ENCODE results near the gene CDK4. TPM values are rescaled to one million over a fixed set of nuclear protein-coding genes. Genes with fewer than 3 reads are reported as not detected.

Gene CDK4
- total RNA-seq, 1 experiment from 2014 or later = 218 TPM

- H3K27me3 Mint-ChIP-seq (ENCODE audit: low read depth) = no peaks in the 10 kb centered on the region; the same call in 1 of the 2 replicates
- Histone ChIP-seq H4K8ac (replicated peaks; ENCODE audit: insufficient read length, low read depth, low read length) (no peak overlapping the region), H3K79me2 (ENCODE audit: insufficient read depth, low read length) (no peaks in the 10 kb centered on the region; the same call in 1 of the 2 replicates), H3K27ac (ENCODE audit: insufficient read length, low read depth, low read length) (no peak overlapping the region), H3K23me2 (ENCODE audit: insufficient read length, low read depth, low read length, poor library complexity, severe bottlenecking) (peaks cover 5% of the 10 kb centered on the region), H3T11ph (ENCODE audit: low read length) (no peak overlapping the region), H3K79me1 (ENCODE audit: insufficient read depth, low read depth, low read length, poor library complexity, severe bottlenecking) (no peaks in the 10 kb centered on the region), H3K18ac (ENCODE audit: insufficient read length, low read depth, low read length) (no peak overlapping the region), H2AFZ (ENCODE audit: low read length) (no peak overlapping the region), H3K14ac (ENCODE audit: insufficient read depth, low read length) (no peak overlapping the region), H2BK12ac (ENCODE audit: insufficient read length, low read depth, low read length) (no peak overlapping the region), H2BK120ac (ENCODE audit: low read depth, low read length, poor library complexity, severe bottlenecking) (no peak overlapping the region), H3K56ac (ENCODE audit: insufficient read length, low read depth, low read length) (no peak overlapping the region), H2BK15ac (ENCODE audit: low read depth, low read length) (no peak overlapping the region), H3K23ac (ENCODE audit: insufficient read length, low read depth, low read length) (no peak overlapping the region), H4K5ac (ENCODE audit: insufficient read length, low read depth, low read length) (no peak overlapping the region), H3K4ac (ENCODE audit: low read depth, low read length) (no peak overlapping the region), H2BK5ac (ENCODE audit: insufficient read length, low read length) (no peak overlapping the region), H2AK5ac (ENCODE audit: insufficient read length, low read length) (no peak overlapping the region), H3K27me3 (ENCODE audit: insufficient read depth, low read length) (no peaks in the 10 kb centered on the region), H4K20me1 (ENCODE audit: control insufficient read depth, insufficient read depth, insufficient read length) (no peaks in the 10 kb centered on the region), H3K4me2 (ENCODE audit: insufficient read depth, insufficient read length, low read length) (no peak overlapping the region), H3K9me3 (ENCODE audit: control insufficient read depth, low read depth, low read length) (no peaks in the 10 kb centered on the region), H3K9ac (ENCODE audit: extremely low read depth, insufficient read length, low read length) (no peak overlapping the region), H3K4me1 (ENCODE audit: insufficient read depth, low read length) (no peaks in the 10 kb centered on the region), H4K91ac (ENCODE audit: insufficient read length, low read depth, low read length) (no peak overlapping the region), H2BK20ac (ENCODE audit: low read depth, low read length, poor library complexity, severe bottlenecking) (no peak overlapping the region)
- no peak overlapping the region for H3K27ac Mint-ChIP-seq
- TF ChIP-seq CTCF (conservative IDR thresholded peaks at IDR 0.05) = no peak
- H3K36me3 Mint-ChIP-seq (ENCODE audit: insufficient read depth in 1 of 3, low read depth in 3 of 3) = peaks cover 5 to 15% (median 6%) of the 10 kb centered on the region in 3 experiments
- H3K4me1 Mint-ChIP-seq = peaks cover 4 to 7% of the 10 kb centered on the region in 2 experiments
- no peak overlapping the region for H3K4me3 Mint-ChIP-seq
- no CpG with 5 or more reads among the region's 4 CpGs for WGBS (ENCODE audit: extremely low coverage, insufficient read length, low lambda C conversion rate)
- no peak for DNase-seq
- H3K9me3 Mint-ChIP-seq = peaks cover 0 to 3% of the 10 kb centered on the region in 2 experiments; a peak in 2 of 5 replicates
Observed at GRCh38 chr12:57780284-57780897, 28.3 kb upstream of the CDK4 start.

All from H9 (cell line).